Mucosa of descending colon (tissue), 3 donors: ENCODE results near the gene CREB5. TPM values are rescaled to one million over a fixed set of nuclear protein-coding genes. Genes with fewer than 3 reads are reported as not detected.
A peak's percentile ranks its signal among the peaks of the same experiment; 100 is the strongest.

Source experiments
- ATAC-seq: fragments of 200-7000 bp; cut with Tn5 transposase; one replicate; pipeline ENCODE4 v1.9.1; 2020; ENCODE audit warnings: mild to moderate bottlenecking, moderate library complexity
- DNase-seq, 3 donors: peaks; one replicate each; pipeline ENCODE4 v3.0.0-alpha.2; 2020
- H3K36me3 ChIP-seq: fragments of 200-600 bp; one replicate; pipeline ENCODE4 v1.8.0; 2021; ENCODE audit warnings: low read depth, mild to moderate bottlenecking
- H3K4me1 ChIP-seq: fragments of 200-600 bp; one replicate; pipeline ENCODE4 v1.8.0; 2021; ENCODE audit warnings: low read depth, mild to moderate bottlenecking
- H3K4me3 ChIP-seq: fragments of 200-600 bp; one replicate; pipeline ENCODE4 v1.8.0; 2021; ENCODE audit warnings: mild to moderate bottlenecking
- H3K9me3 ChIP-seq: fragments of 200-600 bp; one replicate; pipeline ENCODE4 v1.8.0; 2021; ENCODE audit warnings: mild to moderate bottlenecking
- intact Hi-C, 2 donors: fragments of 100-400 bp; cut with DNase I in 1 of 2; cut with micrococcal nuclease in 1 of 2; formaldehyde crosslinking; loops; one replicate each; pipeline versions ENCODE4 v1.11.0 to v1.11.1; 2022; cut with DNase I, micrococcal nuclease
- total RNA-seq, 3 donors: library from RNA; stranded (reverse); fragmentation: NEBNext Ultra II Directional in 2 of 3; extraction: Animal tissue kit (Norgen Biotek cat#: 25700) in 2 of 3; gene quantifications; one replicate each; pipeline versions ENCODE4 v1.2.1 to v1.2.4, GENCODE V29; 2021 to 2023
- TF ChIP-seq, protein P1 (sequence below): fragments of 200-600 bp; IDR thresholded peaks from one replicate; pipeline ENCODE4 v1.8.0; 2022; ENCODE audit warnings: antibody characterized with exemption, mild to moderate bottlenecking
- donor health status: DM: no; HTN: no; CAD: no; lungs with moderate emphysema.
- donor health status: DM: no; HTN: no; CAD: no.
- donor health status: DM: no; HTN: yes; CAD: no.

CREB5 gene
- total RNA-seq, 3 donors from 2014 or later: 0.61 to 5.4 (median 1.9) TPM

DNA sequence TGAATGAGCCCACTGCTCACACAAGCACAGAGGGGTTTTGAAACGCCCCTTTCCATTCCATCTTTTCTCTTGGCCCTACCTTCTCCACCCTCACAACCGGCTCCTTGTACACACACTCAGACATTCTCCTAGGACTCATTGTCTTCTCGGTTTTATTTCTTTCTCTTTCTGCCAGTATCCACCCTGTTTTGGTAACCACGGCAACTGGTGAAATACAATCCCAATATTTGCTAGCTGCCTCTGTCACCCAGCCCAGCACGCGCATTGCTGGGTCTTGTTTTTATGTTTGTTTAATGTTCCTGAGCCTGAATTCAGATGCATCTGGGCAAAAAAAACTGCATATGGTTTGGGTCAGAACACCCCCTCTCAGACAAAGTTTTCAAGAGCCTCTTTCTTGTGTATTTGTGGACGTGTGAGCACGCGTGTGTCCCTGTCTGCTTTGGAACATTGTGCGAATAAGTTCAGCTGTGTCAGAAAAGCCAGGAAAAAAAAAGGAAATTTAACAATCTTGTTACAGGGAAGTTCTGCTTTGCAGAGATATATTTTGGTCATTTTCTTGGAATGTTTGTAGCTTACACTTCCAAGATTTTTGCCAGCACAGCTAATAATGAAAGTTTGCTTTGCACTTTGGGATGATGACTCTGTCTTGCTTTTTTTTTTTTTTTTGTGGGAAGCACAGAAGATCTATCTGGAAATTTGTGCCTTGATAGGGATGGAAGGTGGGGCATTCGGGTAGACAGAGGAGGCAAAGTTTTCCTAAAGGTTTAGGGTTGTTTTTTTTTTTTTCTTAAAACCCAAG, 320.0 kb downstream of the CREB5 start:
- Histone ChIP-seq H3K36me3 (no peaks in the 10 kb centered on the region), H3K4me3 (no peak overlapping the region), H3K9me3 (no peaks in the 10 kb centered on the region), H3K4me1 (peaks cover 2% of the 10 kb centered on the region)
- TF ChIP-seq, protein P1, sequence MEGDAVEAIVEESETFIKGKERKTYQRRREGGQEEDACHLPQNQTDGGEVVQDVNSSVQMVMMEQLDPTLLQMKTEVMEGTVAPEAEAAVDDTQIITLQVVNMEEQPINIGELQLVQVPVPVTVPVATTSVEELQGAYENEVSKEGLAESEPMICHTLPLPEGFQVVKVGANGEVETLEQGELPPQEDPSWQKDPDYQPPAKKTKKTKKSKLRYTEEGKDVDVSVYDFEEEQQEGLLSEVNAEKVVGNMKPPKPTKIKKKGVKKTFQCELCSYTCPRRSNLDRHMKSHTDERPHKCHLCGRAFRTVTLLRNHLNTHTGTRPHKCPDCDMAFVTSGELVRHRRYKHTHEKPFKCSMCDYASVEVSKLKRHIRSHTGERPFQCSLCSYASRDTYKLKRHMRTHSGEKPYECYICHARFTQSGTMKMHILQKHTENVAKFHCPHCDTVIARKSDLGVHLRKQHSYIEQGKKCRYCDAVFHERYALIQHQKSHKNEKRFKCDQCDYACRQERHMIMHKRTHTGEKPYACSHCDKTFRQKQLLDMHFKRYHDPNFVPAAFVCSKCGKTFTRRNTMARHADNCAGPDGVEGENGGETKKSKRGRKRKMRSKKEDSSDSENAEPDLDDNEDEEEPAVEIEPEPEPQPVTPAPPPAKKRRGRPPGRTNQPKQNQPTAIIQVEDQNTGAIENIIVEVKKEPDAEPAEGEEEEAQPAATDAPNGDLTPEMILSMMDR: no peak
- ATAC-seq (peak; percentile 54), DNase-seq (no peak)
- intact Hi-C loops: no loop called here

DNA sequence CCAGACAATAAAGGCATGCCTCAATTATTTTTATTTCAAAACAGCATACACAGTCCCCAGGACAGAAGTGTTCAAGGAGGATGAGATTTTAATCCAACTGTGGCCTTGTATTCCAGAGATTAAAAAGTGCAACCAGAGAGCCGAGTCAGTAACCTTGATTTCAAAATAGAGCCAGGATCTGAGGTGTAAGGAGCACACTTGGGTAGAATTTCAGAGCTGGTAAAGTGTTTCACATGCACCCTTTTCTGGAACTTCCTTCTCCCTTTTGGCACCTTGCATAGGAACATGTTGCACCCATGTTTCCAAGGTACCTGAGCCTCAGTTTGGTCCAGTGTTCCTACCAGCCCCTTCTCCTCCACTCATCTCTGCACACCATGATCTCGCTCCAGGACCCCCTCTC, 320.7 kb downstream of the CREB5 start:
- ATAC-seq (no peak), DNase-seq (no peak)
- TF ChIP-seq, protein P1: no peak
- intact Hi-C loops: no loop called here
- Histone ChIP-seq H3K4me3 (no peak overlapping the region), H3K4me1 (peaks cover 2% of the 10 kb centered on the region), H3K36me3 (no peaks in the 10 kb centered on the region), H3K9me3 (no peaks in the 10 kb centered on the region)

DNA sequence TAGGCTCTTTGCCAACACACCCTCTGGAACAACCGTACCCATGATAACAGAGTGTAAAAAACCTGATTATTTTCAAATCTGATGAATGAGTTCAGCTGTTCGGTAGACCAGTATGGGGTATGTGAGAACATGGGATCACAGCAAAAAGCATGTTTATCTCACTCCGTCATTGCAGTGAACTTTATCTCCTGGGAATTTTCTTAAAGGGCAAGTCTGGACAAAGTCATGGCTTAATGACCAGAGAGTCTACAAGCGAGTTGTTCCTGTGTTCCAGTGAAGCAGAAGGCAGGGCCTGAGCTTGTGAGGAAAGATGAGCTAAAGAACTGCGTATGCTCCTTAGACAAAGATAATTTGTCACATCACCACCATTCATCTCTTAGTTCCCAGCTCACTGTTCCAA, 326.1 kb downstream of the CREB5 start:
- Histone ChIP-seq H3K9me3 (no peaks in the 10 kb centered on the region), H3K4me3 (no peak overlapping the region), H3K36me3 (no peaks in the 10 kb centered on the region), H3K4me1 (no peaks in the 10 kb centered on the region)
- intact Hi-C loops: no loop called here
- ATAC-seq: no peak
- DNase-seq: no peak
- TF ChIP-seq, protein P1: no peak

DNA sequence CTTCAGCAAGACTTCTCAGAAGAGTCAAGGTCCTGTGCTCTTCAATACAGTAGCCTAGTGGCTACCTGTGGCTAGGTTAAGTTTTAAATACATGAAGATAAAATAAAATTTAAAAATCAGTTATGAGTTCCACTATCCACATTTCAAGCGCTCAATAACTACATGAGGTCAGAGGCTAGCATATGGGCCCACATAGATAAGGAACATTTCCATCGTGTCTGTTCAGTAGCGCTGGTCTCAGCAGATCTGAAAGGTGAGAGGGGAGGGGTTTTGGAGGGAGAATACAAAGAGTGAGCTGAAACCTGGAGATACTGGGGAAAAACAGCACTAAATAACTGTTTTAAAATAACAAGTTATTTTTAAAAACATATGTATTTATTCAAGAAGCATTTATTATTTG, 326.8 kb downstream of the CREB5 start:
- Histone ChIP-seq H3K4me1 (no peaks in the 10 kb centered on the region), H3K4me3 (no peak overlapping the region), H3K36me3 (no peaks in the 10 kb centered on the region), H3K9me3 (no peaks in the 10 kb centered on the region)
- intact Hi-C loops: no loop called here
- TF ChIP-seq, protein P1: no peak
- DNase-seq: no peak
- no peak for ATAC-seq

DNA sequence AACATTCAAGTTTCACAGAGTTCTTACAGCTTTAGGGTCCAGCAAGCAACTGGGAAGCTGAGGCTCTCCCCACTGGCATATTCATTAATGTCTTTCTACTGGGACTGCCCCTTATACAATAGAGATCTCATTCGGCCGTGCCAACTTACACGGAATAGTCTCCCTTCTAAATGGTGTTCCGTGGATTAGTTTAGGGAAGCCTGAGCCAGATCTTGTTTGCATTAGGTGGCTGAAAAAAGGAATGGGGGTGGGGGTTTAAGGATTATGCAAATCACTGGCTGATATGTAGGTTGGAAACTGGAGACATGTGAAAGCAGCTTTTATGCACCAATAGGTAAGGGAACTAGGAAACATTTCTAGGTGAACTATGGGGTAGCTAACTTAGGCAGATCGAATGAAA, 327.5 kb downstream of the CREB5 start:
- no peaks in the 10 kb centered on the region for H3K9me3 ChIP-seq
- TF ChIP-seq, protein P1: no peak
- ATAC-seq: no peak
- intact Hi-C loops: no loop called here
- H3K4me3 ChIP-seq: no peak overlapping the region
- DNase-seq: no peak
- no peaks in the 10 kb centered on the region for H3K36me3 ChIP-seq
- no peaks in the 10 kb centered on the region for H3K4me1 ChIP-seq
